ENCODE data around the gene UBE2D2.
A peak's percentile ranks its signal among the peaks of the same experiment; 100 is the strongest.
"Not testable (repeated sequence)": the region's sequence is repeated elsewhere in the genome, so short reads cannot be mapped to it uniquely, and the experiment has no call there.

UBE2D2 gene

GRCh38 chr5:139577689-139578290, 16.7 kb downstream of the UBE2D2 start:
- no peak overlapping the region for H3K4me3 ChIP-seq (ENCODE audit: insufficient read length, low read depth)
- no peaks in the 10 kb centered on the region for H3K9me3 ChIP-seq (ENCODE audit: insufficient read depth, low read length)
- H3K4me1 ChIP-seq (ENCODE audit: insufficient read depth, insufficient read length), result no peaks in the 10 kb centered on the region
- no peaks in the 10 kb centered on the region for H3K27me3 ChIP-seq (ENCODE audit: insufficient read depth, insufficient read length)
- H3K36me3 ChIP-seq (ENCODE audit: insufficient read depth, insufficient read length, low read length), result peaks cover 14% of the 10 kb centered on the region
- DNase-seq (ENCODE audit: low read depth, low spot score), result no peak
- H3K9ac ChIP-seq (ENCODE audit: insufficient read length, low read depth), result peak overlapping the region; percentile 21
- no peak for TF ChIP-seq YY1 (IDR thresholded peaks at IDR 0.05; ENCODE audit: insufficient read depth, insufficient read length)
- TF ChIP-seq ZNF274 (IDR thresholded peaks at IDR 0.05; ENCODE audit: low read depth, low read length), result no peak
- no peak for TF ChIP-seq SUZ12 (IDR thresholded peaks at IDR 0.05; ENCODE audit: extremely low read depth, insufficient read depth, insufficient read length)

GRCh38 chr5:139578325-139578724, 17.2 kb downstream of the UBE2D2 start:
- Histone ChIP-seq H3K9me3 (ENCODE audit: insufficient read depth, low read length) (no peaks in the 10 kb centered on the region), H3K4me3 (ENCODE audit: insufficient read length, low read depth) (no peak overlapping the region), H3K4me1 (ENCODE audit: insufficient read depth, insufficient read length) (no peaks in the 10 kb centered on the region), H3K9ac (ENCODE audit: insufficient read length, low read depth) (no peak overlapping the region), H3K36me3 (ENCODE audit: insufficient read depth, insufficient read length, low read length) (peaks cover 14% of the 10 kb centered on the region), H3K27me3 (ENCODE audit: insufficient read depth, insufficient read length) (no peaks in the 10 kb centered on the region)
- no peak for DNase-seq (ENCODE audit: low read depth, low spot score)
- TF ChIP-seq SUZ12 (IDR thresholded peaks at IDR 0.05; ENCODE audit: extremely low read depth, insufficient read depth, insufficient read length) (no peak), ZNF274 (IDR thresholded peaks at IDR 0.05; ENCODE audit: low read depth, low read length) (no peak), YY1 (IDR thresholded peaks at IDR 0.05; ENCODE audit: insufficient read depth, insufficient read length) (no peak)

GRCh38 chr5:139582181-139582580, 21.0 kb downstream of the UBE2D2 start:
- not testable (repeated sequence) for DNase-seq (ENCODE audit: low read depth, low spot score); H3K4me1 ChIP-seq (ENCODE audit: insufficient read depth, insufficient read length); H3K9ac ChIP-seq (ENCODE audit: insufficient read length, low read depth); H3K27me3 ChIP-seq (ENCODE audit: insufficient read depth, insufficient read length); H3K4me3 ChIP-seq (ENCODE audit: insufficient read length, low read depth); H3K9me3 ChIP-seq (ENCODE audit: insufficient read depth, low read length)
- peaks cover 15% of the 10 kb centered on the region for H3K36me3 ChIP-seq (ENCODE audit: insufficient read depth, insufficient read length, low read length)

GRCh38 chr5:139584137-139584536, 23.0 kb downstream of the UBE2D2 start:
- no peak overlapping the region for H3K9ac ChIP-seq (ENCODE audit: insufficient read length, low read depth)
- H3K27me3 ChIP-seq (ENCODE audit: insufficient read depth, insufficient read length), result no peaks in the 10 kb centered on the region
- DNase-seq (ENCODE audit: low read depth, low spot score), result no peak
- no peaks in the 10 kb centered on the region for H3K4me1 ChIP-seq (ENCODE audit: insufficient read depth, insufficient read length)
- peaks cover 13% of the 10 kb centered on the region for H3K36me3 ChIP-seq (ENCODE audit: insufficient read depth, insufficient read length, low read length)
- TF ChIP-seq SUZ12 (IDR thresholded peaks at IDR 0.05; ENCODE audit: extremely low read depth, insufficient read depth, insufficient read length), result no peak
- TF ChIP-seq ZNF274 (IDR thresholded peaks at IDR 0.05; ENCODE audit: low read depth, low read length), result no peak
- TF ChIP-seq YY1 (IDR thresholded peaks at IDR 0.05; ENCODE audit: insufficient read depth, insufficient read length), result no peak
- no peak overlapping the region for H3K4me3 ChIP-seq (ENCODE audit: insufficient read length, low read depth)
- H3K9me3 ChIP-seq (ENCODE audit: insufficient read depth, low read length), result no peaks in the 10 kb centered on the region

- H3K9me3 ChIP-seq (ENCODE audit: insufficient read depth, low read length); H3K27me3 ChIP-seq (ENCODE audit: insufficient read depth, insufficient read length); H3K4me1 ChIP-seq (ENCODE audit: insufficient read depth, insufficient read length); H3K4me3 ChIP-seq (ENCODE audit: insufficient read length, low read depth); H3K9ac ChIP-seq (ENCODE audit: insufficient read length, low read depth); DNase-seq (ENCODE audit: low read depth, low spot score): not testable (repeated sequence)
- H3K36me3 ChIP-seq (ENCODE audit: insufficient read depth, insufficient read length, low read length), result peaks cover 13% of the 10 kb centered on the region
Observed at GRCh38 chr5:139588116-139588515, 27.0 kb downstream of the UBE2D2 start.

GRCh38 chr5:139588962-139589361, 27.8 kb downstream of the UBE2D2 start:
- TF ChIP-seq ZNF274 (IDR thresholded peaks at IDR 0.05; ENCODE audit: low read depth, low read length), result no peak
- TF ChIP-seq YY1 (IDR thresholded peaks at IDR 0.05; ENCODE audit: insufficient read depth, insufficient read length), result no peak
- TF ChIP-seq SUZ12 (IDR thresholded peaks at IDR 0.05; ENCODE audit: extremely low read depth, insufficient read depth, insufficient read length), result no peak
- H3K9ac ChIP-seq (ENCODE audit: insufficient read length, low read depth), result no peak overlapping the region
- peaks cover 16% of the 10 kb centered on the region for H3K36me3 ChIP-seq (ENCODE audit: insufficient read depth, insufficient read length, low read length)

GRCh38 chr5:139592289-139592688, 31.1 kb downstream of the UBE2D2 start:
- TF ChIP-seq ZNF274 (IDR thresholded peaks at IDR 0.05; ENCODE audit: low read depth, low read length), result no peak
- H3K27me3 ChIP-seq (ENCODE audit: insufficient read depth, insufficient read length), result no peaks in the 10 kb centered on the region
- no peaks in the 10 kb centered on the region for H3K4me1 ChIP-seq (ENCODE audit: insufficient read depth, insufficient read length)
- DNase-seq (ENCODE audit: low read depth, low spot score), result no peak
- H3K36me3 ChIP-seq (ENCODE audit: insufficient read depth, insufficient read length, low read length), result peaks cover 7% of the 10 kb centered on the region
- no peak overlapping the region for H3K9ac ChIP-seq (ENCODE audit: insufficient read length, low read depth)
- H3K9me3 ChIP-seq (ENCODE audit: insufficient read depth, low read length), result no peaks in the 10 kb centered on the region
- no peak overlapping the region for H3K4me3 ChIP-seq (ENCODE audit: insufficient read length, low read depth)

More at GRCh38 chr5:139588962-139589361, 27.8 kb downstream of the UBE2D2 start:
- Histone ChIP-seq H3K4me1 (ENCODE audit: insufficient read depth, insufficient read length) (no peaks in the 10 kb centered on the region), H3K9me3 (ENCODE audit: insufficient read depth, low read length) (no peaks in the 10 kb centered on the region), H3K4me3 (ENCODE audit: insufficient read length, low read depth) (no peak overlapping the region), H3K27me3 (ENCODE audit: insufficient read depth, insufficient read length) (no peaks in the 10 kb centered on the region)
- no peak for DNase-seq (ENCODE audit: low read depth, low spot score)

- not testable (repeated sequence) for H3K4me1 ChIP-seq (ENCODE audit: insufficient read depth, insufficient read length); H3K27me3 ChIP-seq (ENCODE audit: insufficient read depth, insufficient read length); H3K36me3 ChIP-seq (ENCODE audit: insufficient read depth, insufficient read length, low read length); DNase-seq (ENCODE audit: low read depth, low spot score); H3K9me3 ChIP-seq (ENCODE audit: insufficient read depth, low read length); H3K4me3 ChIP-seq (ENCODE audit: insufficient read length, low read depth); H3K9ac ChIP-seq (ENCODE audit: insufficient read length, low read depth)
Observed at GRCh38 chr5:139593076-139593475, 31.9 kb downstream of the UBE2D2 start.
